A172 (cell line): ENCODE measurements around the gene SPDYC. TPM values are rescaled to one million over a fixed set of nuclear protein-coding genes. Genes with fewer than 3 reads are reported as not detected.
"Not testable (repeated sequence)": the region's sequence is repeated elsewhere in the genome, so short reads cannot be mapped to it uniquely, and the experiment has no call there.

Source experiments
- DNase-seq: peaks from one replicate; pipeline ENCODE4 v3.0.0-alpha.2; 2015; ENCODE audit warnings: low spot score
- total RNA-seq: library from RNA; depleted of rRNA; stranded (reverse); fragments of >200 nt; shearing (Covaris generic); gene quantifications from 2 replicates; pipeline ENCODE4 v1.2.3, GENCODE V29; 2014

SPDYC gene
- total RNA-seq, 1 experiment from 2014 or later: not detected

DNA sequence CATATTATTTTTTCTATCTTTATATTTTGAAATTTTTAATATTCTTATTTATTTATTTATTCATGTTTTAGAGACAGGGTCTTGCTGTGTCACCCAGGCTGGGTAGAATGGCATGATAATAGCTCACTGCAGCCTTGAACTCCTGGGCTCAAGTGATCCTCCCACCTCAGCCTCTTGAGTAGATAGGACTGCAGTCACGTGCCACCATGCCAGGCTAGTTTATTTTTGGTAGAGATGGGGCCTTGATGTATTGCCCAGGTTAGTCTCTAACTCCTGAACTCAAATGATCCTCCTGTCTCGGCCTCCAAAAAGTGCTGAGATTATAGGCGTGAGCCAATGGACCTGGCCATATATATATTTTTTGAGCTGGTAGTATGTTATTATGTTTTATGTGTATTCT is 2.4 kb upstream of the SPDYC start:
- no peak for DNase-seq

DNA sequence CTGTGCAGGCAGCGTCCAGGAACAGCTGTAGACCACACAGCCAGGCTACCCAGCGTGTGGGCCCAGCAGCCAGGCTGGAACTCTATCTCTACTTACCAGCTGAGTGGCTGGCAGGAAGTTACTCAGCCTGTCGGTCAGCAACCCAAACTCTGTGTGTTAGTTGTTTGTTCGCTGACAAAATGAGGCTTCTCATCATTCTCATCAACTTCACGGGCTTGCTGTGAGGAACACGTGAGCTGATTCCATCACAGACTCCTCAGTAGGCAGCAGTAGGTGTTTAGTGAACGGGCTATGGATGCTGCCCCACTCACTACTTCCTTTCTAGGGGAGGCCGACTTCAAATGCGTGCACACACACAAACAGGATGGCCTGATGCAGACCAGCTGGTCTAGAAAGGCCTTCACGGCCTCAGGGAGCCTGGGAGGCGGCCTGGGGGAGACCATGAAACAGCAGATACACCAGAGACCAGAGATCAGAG is 830 bp upstream of the SPDYC start:
- DNase-seq: peak; percentile 35

DNA sequence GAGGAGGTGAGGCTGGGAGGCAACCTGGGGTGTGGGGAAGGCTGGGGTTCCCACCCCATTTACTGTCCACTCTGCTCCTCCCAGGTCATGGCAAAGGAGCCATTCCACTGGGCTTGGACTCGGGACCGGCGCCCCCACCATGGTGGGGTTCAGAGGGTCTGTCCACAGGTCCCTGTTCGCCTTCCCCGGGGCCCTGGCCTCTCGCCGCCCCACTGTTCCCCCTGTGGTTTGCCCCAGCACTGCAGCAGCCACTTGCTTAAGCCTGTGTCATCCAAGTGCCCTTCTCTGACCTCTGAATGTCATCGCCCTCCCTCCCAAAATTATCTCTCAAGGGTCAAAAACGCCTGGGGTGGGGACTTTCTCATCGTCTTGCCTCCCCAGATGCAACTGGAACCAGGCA is 2.6 kb downstream of the SPDYC start:
- no peak for DNase-seq

DNA sequence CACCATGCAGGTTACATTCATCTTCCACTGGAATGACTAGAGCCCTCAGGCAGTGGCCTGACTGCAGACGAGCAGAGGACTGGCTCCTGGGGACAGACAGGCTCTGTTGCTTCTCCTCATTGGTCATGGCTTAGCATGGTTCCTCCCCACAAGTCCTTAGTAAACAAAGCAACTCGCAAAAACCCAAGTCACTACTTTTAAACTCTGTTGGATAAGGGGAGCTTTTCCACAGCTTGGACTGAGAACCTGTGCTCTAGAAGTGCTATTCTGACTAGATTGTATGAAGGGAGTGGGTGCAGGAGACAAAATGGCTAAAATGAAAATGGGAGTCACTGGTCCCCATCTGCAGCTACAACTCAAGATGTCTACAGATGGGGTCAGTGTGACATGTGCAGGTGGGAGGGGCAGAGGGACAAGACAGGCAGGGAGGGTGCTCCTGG is 4.6 kb downstream of the SPDYC start:
- DNase-seq: not testable (repeated sequence)

DNA sequence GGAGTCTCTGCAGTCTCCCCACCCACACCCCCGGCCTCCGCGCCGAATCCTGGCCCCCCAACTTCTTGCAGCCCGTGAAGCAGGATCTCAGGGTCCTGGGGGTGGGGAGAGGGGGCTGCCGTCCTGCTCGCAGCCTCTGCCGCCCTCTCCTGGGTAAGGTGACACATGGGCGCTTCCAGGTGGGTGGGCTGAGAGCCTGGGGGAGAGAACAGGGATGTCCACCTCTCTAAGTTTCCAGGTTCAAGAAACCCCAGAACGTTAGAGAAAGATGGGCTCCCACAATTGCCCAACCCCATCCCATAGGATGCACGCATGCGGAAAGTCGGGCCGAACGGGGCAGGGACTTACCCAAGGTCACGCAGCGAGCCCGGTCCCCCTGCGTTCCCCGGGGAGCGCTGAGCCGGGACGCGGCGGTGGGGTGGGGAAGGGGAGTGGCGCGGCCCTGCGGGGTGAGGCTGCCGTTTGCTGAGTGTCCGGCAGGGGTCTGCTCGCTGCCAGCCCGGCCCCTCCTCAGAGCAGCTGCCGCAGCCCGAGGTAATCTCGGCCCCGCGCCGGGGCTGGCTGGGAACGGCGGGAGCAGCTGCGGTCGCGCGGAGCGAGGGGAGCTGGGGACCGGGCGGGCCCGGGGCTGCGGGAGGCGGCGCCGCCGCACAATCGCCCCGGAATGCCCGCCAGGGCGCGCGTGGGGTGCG is 11.0 kb downstream of the SPDYC start:
- peak; percentile 43 for DNase-seq

DNA sequence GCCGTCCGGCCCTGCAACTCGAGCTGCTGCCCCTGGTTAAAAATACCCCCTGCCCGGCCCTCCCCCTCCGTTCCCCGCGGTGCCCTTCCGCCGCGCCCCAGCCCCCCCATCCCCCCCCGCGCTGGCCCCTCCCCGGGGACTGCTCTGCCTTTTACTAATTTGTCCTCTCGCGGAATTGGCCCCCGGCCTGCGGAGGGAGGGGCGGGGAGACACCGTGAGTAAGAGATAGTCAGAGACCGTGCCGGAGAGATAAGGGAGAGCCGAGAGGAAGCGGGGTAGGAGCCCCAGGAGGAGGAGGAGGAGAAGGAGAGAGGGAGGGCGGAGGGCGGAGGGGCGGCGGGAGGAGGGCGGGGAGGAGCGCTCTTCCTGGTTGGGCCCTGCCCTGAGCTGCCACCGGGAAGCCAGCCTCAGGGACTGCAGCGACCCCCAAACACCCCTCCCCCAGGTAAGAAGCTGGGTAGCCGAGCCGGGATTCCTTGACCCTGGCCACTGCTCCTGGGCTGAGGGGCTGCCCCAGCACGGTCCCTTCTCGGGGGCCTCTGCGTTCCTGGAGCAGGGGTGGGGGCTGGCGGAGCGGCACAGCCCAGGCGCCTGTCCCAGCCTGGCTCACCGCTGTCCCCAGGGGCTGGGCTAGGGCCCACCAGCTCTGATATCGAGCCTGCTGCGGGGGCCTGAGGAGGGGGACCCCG is 11.7 kb downstream of the SPDYC start, which contains the start of gene CAPN1:
CAPN1 (plus strand) TSS at position 360 of the 689 bp plus-strand sequence. CDS start 774 bp downstream, outside the sequence.
- peak; percentile 90 for DNase-seq

DNA sequence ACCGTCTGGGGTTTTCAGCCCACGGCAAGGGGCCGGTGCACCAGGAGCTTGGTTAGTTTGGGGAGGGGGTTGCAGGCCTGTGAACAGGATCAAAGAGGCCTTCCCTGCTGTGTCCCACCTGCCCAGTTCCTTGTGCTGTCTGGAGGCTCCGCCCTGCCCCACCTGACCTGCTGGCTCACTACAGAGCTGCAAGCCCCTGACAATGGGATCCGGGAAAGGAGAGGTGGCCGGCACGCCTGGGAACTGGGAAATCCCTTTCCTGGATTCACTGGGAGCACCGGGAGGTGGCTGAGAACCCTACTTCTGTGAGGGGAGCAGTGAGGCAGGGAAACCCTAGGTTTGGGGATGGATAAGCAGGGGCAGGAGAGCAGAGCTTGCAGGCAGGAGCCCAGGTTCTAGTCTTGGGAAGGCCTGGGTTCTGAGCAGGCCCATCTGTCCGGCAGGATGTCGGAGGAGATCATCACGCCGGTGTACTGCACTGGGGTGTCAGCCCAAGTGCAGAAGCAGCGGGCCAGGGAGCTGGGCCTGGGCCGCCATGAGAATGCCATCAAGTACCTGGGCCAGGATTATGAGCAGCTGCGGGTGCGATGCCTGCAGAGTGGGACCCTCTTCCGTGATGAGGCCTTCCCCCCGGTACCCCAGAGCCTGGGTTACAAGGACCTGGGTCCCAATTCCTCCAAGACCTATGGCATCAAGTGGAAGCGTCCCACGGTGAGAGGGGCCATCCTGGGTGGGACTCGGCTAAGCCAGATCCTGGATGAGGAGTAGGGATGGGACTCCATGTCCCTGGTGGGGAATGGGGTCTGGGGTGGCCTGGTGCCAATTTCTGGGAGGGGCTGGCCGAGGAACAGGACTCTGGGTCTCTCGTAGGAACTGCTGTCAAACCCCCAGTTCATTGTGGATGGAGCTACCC is 12.5 kb downstream of the SPDYC start:
- peak; percentile 38 for DNase-seq

DNA sequence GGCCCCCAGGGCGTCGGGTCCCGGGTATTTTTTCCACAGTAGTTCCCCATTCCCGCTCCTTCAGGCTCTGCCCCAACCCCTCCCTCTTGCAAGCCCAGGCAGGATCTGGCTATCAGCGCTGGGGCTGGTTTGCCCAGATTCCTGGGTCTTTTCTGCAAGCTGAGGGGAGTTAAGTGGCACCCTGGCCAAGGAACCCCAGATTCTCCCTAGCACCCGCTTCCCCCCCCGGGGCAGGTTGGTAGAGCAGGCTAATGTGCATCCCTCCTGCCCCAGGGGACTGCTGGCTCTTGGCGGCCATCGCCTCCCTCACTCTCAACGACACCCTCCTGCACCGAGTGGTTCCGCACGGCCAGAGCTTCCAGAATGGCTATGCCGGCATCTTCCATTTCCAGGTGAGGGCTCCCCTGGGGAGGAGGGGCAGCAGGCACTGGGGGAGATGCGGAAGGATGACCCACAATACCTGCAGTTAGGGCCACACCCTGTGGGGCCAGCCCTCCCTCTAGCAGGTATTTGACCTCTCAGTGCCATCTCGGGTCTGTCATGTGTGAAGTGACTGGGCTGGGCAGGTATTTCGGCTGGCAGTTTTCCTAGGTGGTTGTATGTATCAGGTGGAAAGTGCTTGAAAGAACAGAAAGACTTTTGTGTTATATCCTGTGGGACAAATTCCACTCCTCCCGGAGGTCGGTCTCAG is 13.3 kb downstream of the SPDYC start:
- DNase-seq: no peak

DNA sequence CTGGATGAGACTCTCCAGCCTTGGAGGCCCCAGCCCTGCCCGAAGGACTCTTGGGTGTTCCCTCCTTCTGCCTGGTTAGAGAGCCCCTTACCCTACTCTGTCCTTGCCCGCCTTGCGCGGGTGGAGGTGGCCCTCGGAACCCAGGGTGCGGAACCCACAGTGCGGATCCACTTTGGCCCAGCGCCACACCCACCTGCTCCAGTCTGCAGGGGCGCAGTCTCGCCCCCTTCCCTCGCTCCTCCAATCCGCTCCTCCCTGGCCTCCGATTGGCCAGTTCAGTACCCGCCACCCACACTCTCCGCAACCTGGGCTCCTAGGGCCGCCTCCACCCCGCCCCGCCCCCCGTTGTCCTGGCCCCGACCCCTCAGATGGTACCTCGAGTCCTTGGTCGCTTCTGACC is 14.1 kb downstream of the SPDYC start:
- DNase-seq: no peak

DNA sequence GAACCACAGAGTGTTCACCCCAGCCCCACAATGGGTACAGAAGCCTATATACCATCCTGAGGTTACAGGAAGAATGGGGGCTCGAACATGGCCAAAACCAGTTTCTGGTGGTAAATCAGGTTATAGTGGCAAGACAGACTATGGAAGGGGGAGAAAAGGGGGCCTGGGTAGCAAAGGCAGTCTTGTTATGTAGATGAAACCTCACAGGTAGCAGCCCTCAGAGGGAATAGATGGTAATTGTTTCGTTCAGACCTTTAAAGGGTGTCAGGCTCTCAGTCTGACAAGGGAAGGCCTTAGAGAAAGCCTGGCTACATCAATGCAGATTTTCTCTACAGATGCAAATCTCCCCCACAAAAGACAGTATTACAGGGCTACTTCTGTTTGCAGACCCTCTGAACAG is 15.1 kb downstream of the SPDYC start:
- DNase-seq: no peak

DNA sequence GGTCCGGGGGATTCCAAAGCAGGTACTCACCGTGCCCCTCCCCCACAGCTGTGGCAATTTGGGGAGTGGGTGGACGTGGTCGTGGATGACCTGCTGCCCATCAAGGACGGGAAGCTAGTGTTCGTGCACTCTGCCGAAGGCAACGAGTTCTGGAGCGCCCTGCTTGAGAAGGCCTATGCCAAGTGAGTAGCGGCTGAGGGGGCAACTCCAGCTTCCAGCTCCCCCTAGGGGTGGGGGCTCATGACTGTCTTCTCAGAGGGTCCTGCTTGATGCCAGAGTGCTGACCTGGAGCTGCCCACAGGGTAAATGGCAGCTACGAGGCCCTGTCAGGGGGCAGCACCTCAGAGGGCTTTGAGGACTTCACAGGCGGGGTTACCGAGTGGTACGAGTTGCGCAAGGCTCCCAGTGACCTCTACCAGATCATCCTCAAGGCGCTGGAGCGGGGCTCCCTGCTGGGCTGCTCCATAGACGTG is 15.9 kb downstream of the SPDYC start:
- no peak for DNase-seq

DNA sequence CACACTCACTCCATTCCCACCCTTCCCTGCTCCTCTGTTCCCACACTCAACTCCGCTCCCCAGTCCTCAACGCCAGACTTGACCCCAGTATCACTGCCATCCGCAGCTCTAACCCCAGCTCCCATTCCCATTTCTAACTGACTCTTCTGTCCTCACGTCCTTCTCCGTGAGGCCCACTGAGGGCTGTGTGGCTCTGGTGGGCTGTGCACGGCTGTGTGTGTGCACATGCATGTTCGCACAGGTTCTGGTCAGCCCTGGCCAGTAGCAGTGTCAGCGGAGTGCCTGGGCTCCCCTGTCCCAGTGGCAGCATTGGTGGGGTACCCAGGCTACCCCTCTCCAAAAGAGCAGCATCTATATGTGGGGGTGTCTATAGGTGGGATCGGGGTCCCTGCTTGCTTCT is 16.7 kb downstream of the SPDYC start:
- no peak for DNase-seq

DNA sequence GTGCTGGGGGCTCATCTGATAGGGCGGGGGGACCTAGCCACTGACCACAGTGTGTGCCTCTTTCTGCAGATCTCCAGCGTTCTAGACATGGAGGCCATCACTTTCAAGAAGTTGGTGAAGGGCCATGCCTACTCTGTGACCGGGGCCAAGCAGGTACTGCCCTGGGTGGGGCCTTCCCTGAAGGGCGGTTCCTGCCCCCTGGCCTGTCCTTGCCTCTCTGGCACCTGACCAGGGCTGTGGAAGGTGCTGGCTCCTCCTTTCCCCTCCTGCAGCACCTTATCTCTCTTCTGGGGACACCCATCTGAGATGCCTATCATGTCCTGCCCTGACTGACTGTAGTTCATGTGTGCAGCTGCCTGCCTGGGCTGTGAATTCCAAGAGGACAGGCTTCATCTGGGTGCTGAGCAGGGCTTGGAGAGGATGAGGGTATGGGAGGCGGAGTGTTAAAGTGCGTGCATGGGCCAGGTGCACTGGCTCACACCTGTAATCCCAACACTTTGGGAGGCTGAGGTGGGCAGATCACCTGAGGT is 17.2 kb downstream of the SPDYC start:
- DNase-seq: no peak

DNA sequence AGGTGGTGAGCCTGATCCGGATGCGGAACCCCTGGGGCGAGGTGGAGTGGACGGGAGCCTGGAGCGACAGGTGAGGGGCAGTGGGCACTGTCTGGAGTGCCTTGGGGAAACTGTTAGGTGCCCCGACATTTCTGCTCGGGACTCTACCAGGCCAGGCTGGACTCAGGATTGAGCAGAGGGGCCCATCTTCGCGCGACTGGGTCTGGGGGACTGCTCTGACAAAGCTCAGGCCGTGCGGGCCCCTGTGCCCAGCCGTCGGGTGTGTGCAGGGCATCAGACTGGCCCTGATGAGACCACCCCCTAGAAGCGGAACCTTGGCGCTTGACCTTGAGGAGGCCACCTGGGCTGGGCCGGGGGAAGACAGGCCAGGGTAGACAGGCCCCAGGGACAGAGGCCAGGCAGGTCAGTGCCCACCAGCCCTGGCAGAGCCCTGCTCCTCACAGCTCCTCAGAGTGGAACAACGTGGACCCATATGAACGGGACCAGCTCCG is 18.0 kb downstream of the SPDYC start:
- DNase-seq: no peak

DNA sequence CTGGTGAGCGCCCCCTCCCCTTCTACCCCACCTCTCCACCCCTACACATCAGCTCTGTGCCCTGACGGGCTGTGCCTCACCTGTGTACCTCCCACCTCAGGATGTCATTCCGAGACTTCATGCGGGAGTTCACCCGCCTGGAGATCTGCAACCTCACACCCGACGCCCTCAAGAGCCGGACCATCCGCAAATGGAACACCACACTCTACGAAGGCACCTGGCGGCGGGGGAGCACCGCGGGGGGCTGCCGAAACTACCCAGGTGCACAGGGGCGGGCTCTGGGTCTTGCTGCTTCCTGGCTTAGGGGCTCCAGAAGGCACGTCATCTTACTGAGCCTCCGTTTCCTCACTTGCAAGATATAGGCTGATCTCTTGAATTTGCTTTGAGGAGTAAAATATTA is 18.5 kb downstream of the SPDYC start:
- DNase-seq: no peak

DNA sequence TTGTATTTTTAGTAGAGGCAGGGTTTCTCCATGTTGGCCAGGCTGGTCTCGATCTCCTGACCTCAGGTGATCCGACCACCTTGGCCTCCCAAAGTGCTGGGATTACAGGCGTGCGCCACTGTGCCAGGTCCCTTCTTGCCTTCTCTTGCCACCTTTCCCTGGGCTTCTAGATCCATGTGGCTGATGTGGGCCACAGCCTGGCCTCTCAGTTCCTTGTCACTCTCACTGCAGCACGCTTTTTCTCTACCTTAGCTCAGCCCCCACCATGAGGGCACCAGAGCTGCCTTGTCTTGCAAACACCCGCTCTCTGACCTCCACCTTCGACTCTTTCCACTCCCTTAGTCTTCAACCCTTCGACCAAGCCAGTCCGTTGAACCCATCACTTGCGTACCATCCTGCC is 19.2 kb downstream of the SPDYC start:
- no peak for DNase-seq

DNA sequence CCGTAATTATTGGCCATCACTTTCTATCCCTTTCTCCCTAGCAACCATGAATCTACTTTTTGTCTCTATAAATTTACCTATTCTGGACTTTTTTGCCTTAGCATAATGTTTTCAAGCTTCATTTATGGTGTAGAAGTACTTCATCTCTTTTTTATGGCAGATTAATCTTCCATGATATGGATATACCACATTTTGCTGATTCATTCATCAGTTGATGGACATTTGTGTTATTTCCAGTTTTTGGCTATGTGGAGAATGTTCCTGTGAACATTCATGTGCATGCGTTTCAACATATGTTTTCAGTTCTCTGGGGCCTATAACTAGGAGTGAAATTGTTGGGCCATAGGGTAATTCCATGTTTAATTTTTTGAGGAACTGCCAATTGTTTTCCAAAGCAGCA is 24.5 kb downstream of the SPDYC start:
- DNase-seq: no peak

DNA sequence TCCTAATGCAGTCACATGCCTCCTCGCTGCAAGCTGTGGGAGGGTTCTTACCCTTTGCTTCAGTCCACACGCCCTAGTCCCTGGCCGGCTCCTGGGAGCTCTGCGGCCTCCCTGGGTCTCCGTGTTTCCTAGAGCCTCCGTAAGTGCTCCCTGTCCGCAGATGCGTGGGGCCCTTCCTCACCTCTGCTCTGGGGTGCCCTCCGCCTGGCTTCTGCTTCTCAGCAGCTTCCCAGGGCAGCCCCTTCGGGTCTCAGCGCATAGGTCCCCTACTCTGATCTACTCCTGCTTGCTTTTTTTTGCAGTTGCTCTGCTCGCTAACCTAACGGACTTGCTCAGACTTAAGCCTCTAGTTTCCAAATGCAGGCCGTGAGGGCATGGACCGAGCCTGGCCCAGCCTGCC is 34.1 kb downstream of the SPDYC start:
- no peak for DNase-seq

DNA sequence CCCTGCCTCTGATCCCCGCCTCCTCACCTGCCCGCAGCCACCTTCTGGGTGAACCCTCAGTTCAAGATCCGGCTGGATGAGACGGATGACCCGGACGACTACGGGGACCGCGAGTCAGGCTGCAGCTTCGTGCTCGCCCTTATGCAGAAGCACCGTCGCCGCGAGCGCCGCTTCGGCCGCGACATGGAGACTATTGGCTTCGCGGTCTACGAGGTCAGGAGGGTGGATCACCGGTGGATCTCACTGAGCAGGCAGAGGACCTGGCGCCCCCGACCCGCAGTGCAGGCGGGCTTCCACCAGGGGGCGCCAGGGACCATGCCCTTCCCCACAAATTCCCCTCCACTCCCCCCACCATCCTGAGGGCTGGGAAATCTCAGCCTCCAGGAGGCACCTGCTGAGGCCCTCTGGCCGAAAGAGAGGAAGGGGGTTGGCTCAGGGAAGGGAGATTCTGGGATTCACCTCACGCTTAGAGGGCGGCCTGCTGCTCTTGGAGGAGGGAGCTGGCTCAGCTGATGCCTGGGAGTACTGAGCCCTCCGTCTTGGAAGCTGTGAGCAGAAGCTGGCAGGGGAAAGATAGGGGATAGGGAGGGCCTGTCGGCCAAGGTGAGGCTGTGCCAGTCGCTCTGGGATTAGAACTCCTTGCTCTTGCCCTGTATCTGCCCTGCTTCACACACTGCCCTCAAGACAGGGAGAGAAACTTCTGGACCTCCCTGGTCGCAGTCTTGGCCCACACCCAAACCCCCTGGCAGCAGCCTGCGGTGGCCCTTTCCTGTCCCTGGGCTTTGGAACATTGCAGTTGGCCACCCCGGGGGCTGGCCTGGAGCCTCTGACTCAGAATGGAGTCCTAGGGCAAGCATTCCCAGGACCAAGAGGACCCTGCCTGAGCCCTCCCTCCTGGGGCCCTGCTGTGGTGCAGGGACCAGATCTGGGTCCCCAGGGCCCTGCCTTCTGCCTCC is 34.9 kb downstream of the SPDYC start:
- peak; percentile 30 for DNase-seq

DNA sequence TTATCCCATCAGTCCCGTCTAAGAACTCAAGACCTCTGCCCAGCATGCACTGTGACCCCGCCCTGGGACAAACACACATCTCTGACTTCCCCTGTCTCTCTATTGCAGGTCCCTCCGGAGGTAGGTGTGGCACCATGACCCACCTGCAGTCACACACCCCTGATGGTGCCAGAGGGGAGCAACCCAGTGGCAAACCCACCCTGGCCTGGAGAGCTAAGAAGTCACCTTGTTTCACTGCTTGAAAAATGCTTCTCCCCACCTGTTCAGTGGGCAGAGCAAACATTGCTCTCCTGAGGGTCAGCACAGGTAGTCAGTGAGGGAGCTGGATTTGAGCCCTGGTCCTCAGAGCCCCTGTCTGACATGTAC is 35.6 kb downstream of the SPDYC start:
- DNase-seq: no peak
